Measurements from ENCODE around the gene SLCO3A1.

DNA sequence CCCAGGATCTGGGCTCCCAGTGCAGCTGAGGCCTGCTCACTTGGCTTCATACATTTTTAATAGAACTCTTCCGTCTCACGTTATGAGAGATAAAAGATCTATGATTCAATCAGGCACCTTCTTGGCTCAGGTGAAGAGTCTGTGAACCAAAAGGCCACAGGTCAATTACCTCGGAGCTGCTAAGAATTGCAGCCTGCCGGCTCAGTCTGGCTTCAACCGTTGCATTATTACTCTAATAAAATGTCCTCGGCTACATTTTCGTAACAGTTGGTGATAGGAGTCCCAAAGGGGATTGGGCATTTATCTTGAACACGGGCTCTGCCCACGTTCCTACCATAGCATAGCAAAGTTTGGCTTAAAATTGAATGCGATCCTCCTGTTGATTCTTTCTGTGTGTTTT is 176.3 kb downstream of the SLCO3A1 start:
- TF ChIP-seq POLR2A (IDR thresholded peaks at IDR 0.05), result no peak
- TF ChIP-seq, protein P1, sequence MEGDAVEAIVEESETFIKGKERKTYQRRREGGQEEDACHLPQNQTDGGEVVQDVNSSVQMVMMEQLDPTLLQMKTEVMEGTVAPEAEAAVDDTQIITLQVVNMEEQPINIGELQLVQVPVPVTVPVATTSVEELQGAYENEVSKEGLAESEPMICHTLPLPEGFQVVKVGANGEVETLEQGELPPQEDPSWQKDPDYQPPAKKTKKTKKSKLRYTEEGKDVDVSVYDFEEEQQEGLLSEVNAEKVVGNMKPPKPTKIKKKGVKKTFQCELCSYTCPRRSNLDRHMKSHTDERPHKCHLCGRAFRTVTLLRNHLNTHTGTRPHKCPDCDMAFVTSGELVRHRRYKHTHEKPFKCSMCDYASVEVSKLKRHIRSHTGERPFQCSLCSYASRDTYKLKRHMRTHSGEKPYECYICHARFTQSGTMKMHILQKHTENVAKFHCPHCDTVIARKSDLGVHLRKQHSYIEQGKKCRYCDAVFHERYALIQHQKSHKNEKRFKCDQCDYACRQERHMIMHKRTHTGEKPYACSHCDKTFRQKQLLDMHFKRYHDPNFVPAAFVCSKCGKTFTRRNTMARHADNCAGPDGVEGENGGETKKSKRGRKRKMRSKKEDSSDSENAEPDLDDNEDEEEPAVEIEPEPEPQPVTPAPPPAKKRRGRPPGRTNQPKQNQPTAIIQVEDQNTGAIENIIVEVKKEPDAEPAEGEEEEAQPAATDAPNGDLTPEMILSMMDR (IDR thresholded peaks at IDR 0.05), result no peak
- no peak for TF ChIP-seq EP300 (IDR thresholded peaks at IDR 0.05)
- no peak for TF ChIP-seq POLR2AphosphoS5 (IDR thresholded peaks at IDR 0.05)
